ENCODE measurements around the gene GPD2. TPM values are rescaled to one million over a fixed set of nuclear protein-coding genes. Genes with fewer than 3 reads are reported as not detected.

Gene GPD2
- total and polyA plus RNA-seq, 2 of the 8 experiments (the other 6 are each of a cell fraction or from before 2014, with no cell fraction given), result 8.4 to 43.1 TPM

DNA sequence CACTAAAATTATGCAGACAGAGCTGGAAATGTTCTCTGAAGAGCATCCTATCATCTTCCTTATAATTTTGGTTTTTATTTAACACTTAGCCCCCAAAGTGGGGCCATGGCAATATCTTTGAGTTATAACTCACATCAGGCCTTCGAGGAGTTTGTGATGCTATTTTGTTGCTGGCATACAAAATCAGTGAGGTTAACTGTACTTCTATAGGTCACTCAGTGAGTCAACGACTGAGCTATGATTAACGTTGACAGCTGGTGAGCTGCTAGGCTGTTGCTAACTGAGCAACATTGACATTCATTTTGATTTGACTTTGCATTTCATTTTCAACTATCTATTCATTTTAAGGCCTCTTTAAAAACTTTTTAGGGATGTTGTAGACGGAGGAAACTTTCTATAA, 50.0 kb downstream of the GPD2 start (continued):
- TF ChIP-seq EP300 (IDR thresholded peaks at IDR 0.05; ENCODE audit: borderline replicate concordance in 1 of 2, low read depth in 2 of 2, low read length in 2 of 2) (no peak), FOSL1 (IDR thresholded peaks at IDR 0.05; ENCODE audit: insufficient read depth, low read depth, low read length) (no peak), GABPA (IDR thresholded peaks at IDR 0.05; ENCODE audit: borderline replicate concordance, insufficient read depth, low read length) (no peak), SAP30 (IDR thresholded peaks at IDR 0.05; ENCODE audit: insufficient read depth, insufficient replicate concordance, low read length) (no peak), SIN3A (conservative IDR thresholded peaks at IDR 0.05 in 1 of 2, IDR thresholded peaks at IDR 0.05 in 1 of 2; ENCODE audit: low read depth in 1 of 2, low read length in 2 of 2) (no peak), CBX8 (IDR thresholded peaks at IDR 0.05; ENCODE audit: borderline replicate concordance, low read depth, low read length) (no peak), NRF1 (IDR thresholded peaks at IDR 0.05; ENCODE audit: low read depth, low read length) (no peak)
- TF ChIP-seq, protein P1, sequence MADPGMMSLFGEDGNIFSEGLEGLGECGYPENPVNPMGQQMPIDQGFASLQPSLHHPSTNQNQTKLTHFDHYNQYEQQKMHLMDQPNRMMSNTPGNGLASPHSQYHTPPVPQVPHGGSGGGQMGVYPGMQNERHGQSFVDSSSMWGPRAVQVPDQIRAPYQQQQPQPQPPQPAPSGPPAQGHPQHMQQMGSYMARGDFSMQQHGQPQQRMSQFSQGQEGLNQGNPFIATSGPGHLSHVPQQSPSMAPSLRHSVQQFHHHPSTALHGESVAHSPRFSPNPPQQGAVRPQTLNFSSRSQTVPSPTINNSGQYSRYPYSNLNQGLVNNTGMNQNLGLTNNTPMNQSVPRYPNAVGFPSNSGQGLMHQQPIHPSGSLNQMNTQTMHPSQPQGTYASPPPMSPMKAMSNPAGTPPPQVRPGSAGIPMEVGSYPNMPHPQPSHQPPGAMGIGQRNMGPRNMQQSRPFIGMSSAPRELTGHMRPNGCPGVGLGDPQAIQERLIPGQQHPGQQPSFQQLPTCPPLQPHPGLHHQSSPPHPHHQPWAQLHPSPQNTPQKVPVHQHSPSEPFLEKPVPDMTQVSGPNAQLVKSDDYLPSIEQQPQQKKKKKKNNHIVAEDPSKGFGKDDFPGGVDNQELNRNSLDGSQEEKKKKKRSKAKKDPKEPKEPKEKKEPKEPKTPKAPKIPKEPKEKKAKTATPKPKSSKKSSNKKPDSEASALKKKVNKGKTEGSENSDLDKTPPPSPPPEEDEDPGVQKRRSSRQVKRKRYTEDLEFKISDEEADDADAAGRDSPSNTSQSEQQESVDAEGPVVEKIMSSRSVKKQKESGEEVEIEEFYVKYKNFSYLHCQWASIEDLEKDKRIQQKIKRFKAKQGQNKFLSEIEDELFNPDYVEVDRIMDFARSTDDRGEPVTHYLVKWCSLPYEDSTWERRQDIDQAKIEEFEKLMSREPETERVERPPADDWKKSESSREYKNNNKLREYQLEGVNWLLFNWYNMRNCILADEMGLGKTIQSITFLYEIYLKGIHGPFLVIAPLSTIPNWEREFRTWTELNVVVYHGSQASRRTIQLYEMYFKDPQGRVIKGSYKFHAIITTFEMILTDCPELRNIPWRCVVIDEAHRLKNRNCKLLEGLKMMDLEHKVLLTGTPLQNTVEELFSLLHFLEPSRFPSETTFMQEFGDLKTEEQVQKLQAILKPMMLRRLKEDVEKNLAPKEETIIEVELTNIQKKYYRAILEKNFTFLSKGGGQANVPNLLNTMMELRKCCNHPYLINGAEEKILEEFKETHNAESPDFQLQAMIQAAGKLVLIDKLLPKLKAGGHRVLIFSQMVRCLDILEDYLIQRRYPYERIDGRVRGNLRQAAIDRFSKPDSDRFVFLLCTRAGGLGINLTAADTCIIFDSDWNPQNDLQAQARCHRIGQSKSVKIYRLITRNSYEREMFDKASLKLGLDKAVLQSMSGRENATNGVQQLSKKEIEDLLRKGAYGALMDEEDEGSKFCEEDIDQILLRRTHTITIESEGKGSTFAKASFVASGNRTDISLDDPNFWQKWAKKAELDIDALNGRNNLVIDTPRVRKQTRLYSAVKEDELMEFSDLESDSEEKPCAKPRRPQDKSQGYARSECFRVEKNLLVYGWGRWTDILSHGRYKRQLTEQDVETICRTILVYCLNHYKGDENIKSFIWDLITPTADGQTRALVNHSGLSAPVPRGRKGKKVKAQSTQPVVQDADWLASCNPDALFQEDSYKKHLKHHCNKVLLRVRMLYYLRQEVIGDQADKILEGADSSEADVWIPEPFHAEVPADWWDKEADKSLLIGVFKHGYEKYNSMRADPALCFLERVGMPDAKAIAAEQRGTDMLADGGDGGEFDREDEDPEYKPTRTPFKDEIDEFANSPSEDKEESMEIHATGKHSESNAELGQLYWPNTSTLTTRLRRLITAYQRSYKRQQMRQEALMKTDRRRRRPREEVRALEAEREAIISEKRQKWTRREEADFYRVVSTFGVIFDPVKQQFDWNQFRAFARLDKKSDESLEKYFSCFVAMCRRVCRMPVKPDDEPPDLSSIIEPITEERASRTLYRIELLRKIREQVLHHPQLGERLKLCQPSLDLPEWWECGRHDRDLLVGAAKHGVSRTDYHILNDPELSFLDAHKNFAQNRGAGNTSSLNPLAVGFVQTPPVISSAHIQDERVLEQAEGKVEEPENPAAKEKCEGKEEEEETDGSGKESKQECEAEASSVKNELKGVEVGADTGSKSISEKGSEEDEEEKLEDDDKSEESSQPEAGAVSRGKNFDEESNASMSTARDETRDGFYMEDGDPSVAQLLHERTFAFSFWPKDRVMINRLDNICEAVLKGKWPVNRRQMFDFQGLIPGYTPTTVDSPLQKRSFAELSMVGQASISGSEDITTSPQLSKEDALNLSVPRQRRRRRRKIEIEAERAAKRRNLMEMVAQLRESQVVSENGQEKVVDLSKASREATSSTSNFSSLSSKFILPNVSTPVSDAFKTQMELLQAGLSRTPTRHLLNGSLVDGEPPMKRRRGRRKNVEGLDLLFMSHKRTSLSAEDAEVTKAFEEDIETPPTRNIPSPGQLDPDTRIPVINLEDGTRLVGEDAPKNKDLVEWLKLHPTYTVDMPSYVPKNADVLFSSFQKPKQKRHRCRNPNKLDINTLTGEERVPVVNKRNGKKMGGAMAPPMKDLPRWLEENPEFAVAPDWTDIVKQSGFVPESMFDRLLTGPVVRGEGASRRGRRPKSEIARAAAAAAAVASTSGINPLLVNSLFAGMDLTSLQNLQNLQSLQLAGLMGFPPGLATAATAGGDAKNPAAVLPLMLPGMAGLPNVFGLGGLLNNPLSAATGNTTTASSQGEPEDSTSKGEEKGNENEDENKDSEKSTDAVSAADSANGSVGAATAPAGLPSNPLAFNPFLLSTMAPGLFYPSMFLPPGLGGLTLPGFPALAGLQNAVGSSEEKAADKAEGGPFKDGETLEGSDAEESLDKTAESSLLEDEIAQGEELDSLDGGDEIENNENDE (IDR thresholded peaks at IDR 0.05; ENCODE audit: insufficient replicate concordance, low read length), result no peak

Data from H1 (cell line).